ENCODE data around the gene ACYP1. TPM values are rescaled to one million over a fixed set of nuclear protein-coding genes. Genes with fewer than 3 reads are reported as not detected.

The ACYP1 gene
- total and polyA plus RNA-seq, 2 of the 13 experiments (the other 11 are each of a cell fraction or from before 2014, with no cell fraction given) = 9.7 to 22.4 TPM

DNA sequence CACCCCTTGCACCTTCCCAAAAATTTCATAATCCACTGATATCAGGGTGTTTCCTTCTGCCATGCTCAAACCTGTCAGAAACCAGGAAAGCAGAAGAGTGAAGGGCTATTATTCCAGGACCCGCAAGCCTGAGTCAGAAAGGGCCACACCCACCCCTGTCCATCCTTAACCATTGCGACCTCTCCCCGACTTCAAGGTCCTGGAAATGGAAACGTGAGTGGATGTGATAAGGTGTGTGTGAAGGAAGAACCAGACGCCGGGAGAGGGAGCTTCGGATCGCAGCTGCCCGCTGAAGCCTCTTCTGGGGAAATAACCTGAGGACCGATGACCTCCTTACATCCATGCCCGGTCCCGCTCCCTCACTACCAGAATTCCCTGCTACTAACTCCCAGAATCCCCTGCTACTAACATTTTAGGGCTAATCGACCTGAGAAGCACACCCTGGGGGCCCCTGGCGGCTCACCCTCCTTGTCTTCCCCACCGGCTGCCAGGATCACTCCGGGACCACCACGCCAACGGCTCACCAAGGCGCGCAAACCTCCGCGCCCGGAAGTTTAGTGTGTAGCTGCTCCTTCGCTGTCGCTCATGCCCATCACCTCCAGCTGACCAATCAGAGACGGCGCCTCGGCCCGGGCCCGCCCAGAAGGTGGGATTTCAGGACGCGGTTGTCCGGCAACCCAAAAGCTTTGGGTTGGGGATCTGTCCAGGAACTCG, at the start of gene ACYP1 (continued):
- TF ChIP-seq, protein P1, sequence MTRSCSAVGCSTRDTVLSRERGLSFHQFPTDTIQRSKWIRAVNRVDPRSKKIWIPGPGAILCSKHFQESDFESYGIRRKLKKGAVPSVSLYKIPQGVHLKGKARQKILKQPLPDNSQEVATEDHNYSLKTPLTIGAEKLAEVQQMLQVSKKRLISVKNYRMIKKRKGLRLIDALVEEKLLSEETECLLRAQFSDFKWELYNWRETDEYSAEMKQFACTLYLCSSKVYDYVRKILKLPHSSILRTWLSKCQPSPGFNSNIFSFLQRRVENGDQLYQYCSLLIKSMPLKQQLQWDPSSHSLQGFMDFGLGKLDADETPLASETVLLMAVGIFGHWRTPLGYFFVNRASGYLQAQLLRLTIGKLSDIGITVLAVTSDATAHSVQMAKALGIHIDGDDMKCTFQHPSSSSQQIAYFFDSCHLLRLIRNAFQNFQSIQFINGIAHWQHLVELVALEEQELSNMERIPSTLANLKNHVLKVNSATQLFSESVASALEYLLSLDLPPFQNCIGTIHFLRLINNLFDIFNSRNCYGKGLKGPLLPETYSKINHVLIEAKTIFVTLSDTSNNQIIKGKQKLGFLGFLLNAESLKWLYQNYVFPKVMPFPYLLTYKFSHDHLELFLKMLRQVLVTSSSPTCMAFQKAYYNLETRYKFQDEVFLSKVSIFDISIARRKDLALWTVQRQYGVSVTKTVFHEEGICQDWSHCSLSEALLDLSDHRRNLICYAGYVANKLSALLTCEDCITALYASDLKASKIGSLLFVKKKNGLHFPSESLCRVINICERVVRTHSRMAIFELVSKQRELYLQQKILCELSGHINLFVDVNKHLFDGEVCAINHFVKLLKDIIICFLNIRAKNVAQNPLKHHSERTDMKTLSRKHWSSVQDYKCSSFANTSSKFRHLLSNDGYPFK (CRISPR knock-in tag; IDR thresholded peaks at IDR 0.05; ENCODE audit: borderline replicate concordance) = peak; percentile 42; the same call in 1 of the 2 replicates
- TF ChIP-seq ZNF451 (CRISPR knock-in tag; IDR thresholded peaks at IDR 0.05) (0 out of 2 replicates have a peak, but pooled peaks have one; percentile 72), GATAD1 (CRISPR knock-in tag; IDR thresholded peaks at IDR 0.05) (0 out of 2 replicates have a peak, but pooled peaks have one; percentile 51), SAP130 (CRISPR knock-in tag; IDR thresholded peaks at IDR 0.05; ENCODE audit: low read depth) (peak; percentile 82), RBFOX2 (IDR thresholded peaks at IDR 0.05; ENCODE audit: low read depth, low read length) (peak; percentile 66), ELF3 (CRISPR knock-in tag; IDR thresholded peaks at IDR 0.05) (peak; percentile 25; the same call in 1 of the 2 replicates), ZNF496 (CRISPR knock-in tag; IDR thresholded peaks at IDR 0.05; ENCODE audit: insufficient replicate concordance) (no peak), KLF12 (CRISPR knock-in tag; IDR thresholded peaks at IDR 0.05; ENCODE audit: borderline replicate concordance) (0 out of 2 replicates have a peak, but pooled peaks have one; percentile 40), KDM3A (CRISPR knock-in tag; IDR thresholded peaks at IDR 0.05; ENCODE audit: low read depth) (no peak), HDAC1 (CRISPR knock-in tag; IDR thresholded peaks at IDR 0.05) (peak; percentile 85), ZNF136 (CRISPR knock-in tag; IDR thresholded peaks at IDR 0.05; ENCODE audit: low read depth) (no peak), HOXA7 (CRISPR knock-in tag; IDR thresholded peaks at IDR 0.05) (no peak), THAP11 (CRISPR knock-in tag; IDR thresholded peaks at IDR 0.05) (peak; percentile 20; the same call in 1 of the 2 replicates)
- TF ChIP-seq, protein P2, sequence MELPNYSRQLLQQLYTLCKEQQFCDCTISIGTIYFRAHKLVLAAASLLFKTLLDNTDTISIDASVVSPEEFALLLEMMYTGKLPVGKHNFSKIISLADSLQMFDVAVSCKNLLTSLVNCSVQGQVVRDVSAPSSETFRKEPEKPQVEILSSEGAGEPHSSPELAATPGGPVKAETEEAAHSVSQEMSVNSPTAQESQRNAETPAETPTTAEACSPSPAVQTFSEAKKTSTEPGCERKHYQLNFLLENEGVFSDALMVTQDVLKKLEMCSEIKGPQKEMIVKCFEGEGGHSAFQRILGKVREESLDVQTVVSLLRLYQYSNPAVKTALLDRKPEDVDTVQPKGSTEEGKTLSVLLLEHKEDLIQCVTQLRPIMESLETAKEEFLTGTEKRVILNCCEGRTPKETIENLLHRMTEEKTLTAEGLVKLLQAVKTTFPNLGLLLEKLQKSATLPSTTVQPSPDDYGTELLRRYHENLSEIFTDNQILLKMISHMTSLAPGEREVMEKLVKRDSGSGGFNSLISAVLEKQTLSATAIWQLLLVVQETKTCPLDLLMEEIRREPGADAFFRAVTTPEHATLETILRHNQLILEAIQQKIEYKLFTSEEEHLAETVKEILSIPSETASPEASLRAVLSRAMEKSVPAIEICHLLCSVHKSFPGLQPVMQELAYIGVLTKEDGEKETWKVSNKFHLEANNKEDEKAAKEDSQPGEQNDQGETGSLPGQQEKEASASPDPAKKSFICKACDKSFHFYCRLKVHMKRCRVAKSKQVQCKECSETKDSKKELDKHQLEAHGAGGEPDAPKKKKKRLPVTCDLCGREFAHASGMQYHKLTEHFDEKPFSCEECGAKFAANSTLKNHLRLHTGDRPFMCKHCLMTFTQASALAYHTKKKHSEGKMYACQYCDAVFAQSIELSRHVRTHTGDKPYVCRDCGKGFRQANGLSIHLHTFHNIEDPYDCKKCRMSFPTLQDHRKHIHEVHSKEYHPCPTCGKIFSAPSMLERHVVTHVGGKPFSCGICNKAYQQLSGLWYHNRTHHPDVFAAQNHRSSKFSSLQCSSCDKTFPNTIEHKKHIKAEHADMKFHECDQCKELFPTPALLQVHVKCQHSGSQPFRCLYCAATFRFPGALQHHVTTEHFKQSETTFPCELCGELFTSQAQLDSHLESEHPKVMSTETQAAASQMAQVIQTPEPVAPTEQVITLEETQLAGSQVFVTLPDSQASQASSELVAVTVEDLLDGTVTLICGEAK (IDR thresholded peaks at IDR 0.05) = no peak
- TF ChIP-seq, protein P2 (CRISPR knock-in tag; IDR thresholded peaks at IDR 0.05) = 0 out of 2 replicates have a peak, but pooled peaks have one; percentile 26
- TF ChIP-seq, protein P3, sequence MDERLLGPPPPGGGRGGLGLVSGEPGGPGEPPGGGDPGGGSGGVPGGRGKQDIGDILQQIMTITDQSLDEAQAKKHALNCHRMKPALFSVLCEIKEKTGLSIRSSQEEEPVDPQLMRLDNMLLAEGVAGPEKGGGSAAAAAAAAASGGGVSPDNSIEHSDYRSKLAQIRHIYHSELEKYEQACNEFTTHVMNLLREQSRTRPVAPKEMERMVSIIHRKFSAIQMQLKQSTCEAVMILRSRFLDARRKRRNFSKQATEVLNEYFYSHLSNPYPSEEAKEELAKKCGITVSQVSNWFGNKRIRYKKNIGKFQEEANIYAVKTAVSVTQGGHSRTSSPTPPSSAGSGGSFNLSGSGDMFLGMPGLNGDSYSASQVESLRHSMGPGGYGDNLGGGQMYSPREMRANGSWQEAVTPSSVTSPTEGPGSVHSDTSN (CRISPR knock-in tag; IDR thresholded peaks at IDR 0.05) = peak; percentile 96

All from HepG2 (cell line).